Adrenal gland (tissue), 12 donors: Measurements from ENCODE around the gene GPHN. TPM values are rescaled to one million over a fixed set of nuclear protein-coding genes. Genes with fewer than 3 reads are reported as not detected.

Experiments
- DNase-seq, 7 donors: peaks; one replicate each; pipeline ENCODE4 v3.0.0-alpha.2; 2019 to 2020
- H3K27ac ChIP-seq, 5 donors: fragments of 200-600 bp; sonication (generic) in 4 of 5; 1 replicate in 3 of 5; 2 replicates in 2 of 5; pipeline versions ENCODE4 v1.5.1 to v1.8.0; 2016 to 2020; ENCODE audit warnings: mild to moderate bottlenecking in 1 of 5
- H3K27me3 ChIP-seq: fragments of 200-600 bp; 2 replicates; pipeline ENCODE4 v1.8.0; 2021
- H3K36me3 ChIP-seq, 2 donors: fragments of 200-600 bp; replicated peaks in 1 of 2; 1 replicate in 1 of 2; 2 replicates in 1 of 2; pipeline versions ENCODE4 v1.5.1 to v1.8.0; 2018 to 2022
- H3K4me1 ChIP-seq, 2 donors: fragments of 200-600 bp; replicated peaks in 1 of 2; 1 replicate in 1 of 2; 2 replicates in 1 of 2; pipeline versions ENCODE4 v1.5.1 to v1.8.0; 2018 to 2021
- H3K4me3 ChIP-seq, 4 donors: fragments of 200-600 bp; sonication (generic) in 3 of 4; one replicate each; pipeline ENCODE4 v1.5.1; 2016 to 2018
- H3K9me3 ChIP-seq, 3 donors: fragments of 200-600 bp; sonication (generic) in 1 of 3; replicated peaks in 1 of 3; 1 replicate in 2 of 3; 2 replicates in 1 of 3; pipeline versions ENCODE4 v1.5.1 to v1.8.0; 2016 to 2021
- POLR2A ChIP-seq, 2 donors: fragments of 450-650 bp; IDR thresholded peaks; one replicate each; pipeline ENCODE4 v1.6.1; 2017; ENCODE audit warnings: antibody characterized with exemption in 2 of 2, mild to moderate bottlenecking in 2 of 2, moderate library complexity in 1 of 2
- WGBS, 4 donors: extraction: QIAGEN DNeasy Blood & Tissue Kit in 2 of 4; methylation state at CpG; one replicate each; pipeline versions ENCODE4 v1.1.5 to v1.1.7; 2013 to 2017; 5-methylcytosine and 5-hydroxymethylcytosine counted together
- intact Hi-C, 2 donors: fragments of 100-400 bp; cut with DNase I; formaldehyde crosslinking; loops; one replicate each; pipeline versions ENCODE4 v1.14.1 to v1.15.0; 2022 to 2023
- polyA plus RNA-seq, 3 donors: library from polyadenylated mRNA; stranded (reverse); fragments of 200-250 nt in 2 of 3; fragments of 350-450 nt in 1 of 3; fragmentation: Illumina TruSeq in 1 of 3; extraction: RNeasy Lipid Tissue Mini Kit (QIAGEN cat#74804) in 1 of 3; gene quantifications; one replicate each; pipeline ENCODE4 v1.2.3, GENCODE V29; 2013 to 2014
- total RNA-seq, 9 donors: library from RNA; depleted of rRNA in 4 of 9; stranded (reverse); fragments of >200 nt in 4 of 9; fragments of 120-200 nt in 1 of 9; fragmentation: NEBNext Ultra II Directional in 1 of 9; extraction: Animal tissue kit (Norgen Biotek cat#: 25700) in 1 of 9; gene quantifications; one replicate each; pipeline versions ENCODE4 v1.1.0 to v1.2.4, GENCODE V29; 2013 to 2023
- TF ChIP-seq, protein P1 (sequence below), 6 experiments: fragments of 450-650 bp in 4 of 6; fragments of 200-600 bp in 2 of 6; sonication (generic) in 1 of 6; IDR thresholded peaks; 1 replicate in 5 of 6; 2 replicates in 1 of 6; pipeline versions ENCODE4 v1.5.1 to v1.8.0; 2016 to 2021; ENCODE audit warnings: antibody characterized with exemption in 6 of 6, mild to moderate bottlenecking in 2 of 6, moderate library complexity in 1 of 6
- donor health status: healthy with polysubstance abuse.
- donor health status: Bipolar disorder and iron deficiency.
- donor health status: DM: yes; HTN: yes; CAD: no.
- donor health status: DM: no; HTN: no; CAD: no.
- donor health status: DM: no; HTN: no; CAD: no.
- donor health status: DM: yes; HTN: yes; CAD: no.

Gene GPHN
- total and polyA plus RNA-seq, 12 donors, result 12.5 to 41.0 (median 24.0) TPM

DNA sequence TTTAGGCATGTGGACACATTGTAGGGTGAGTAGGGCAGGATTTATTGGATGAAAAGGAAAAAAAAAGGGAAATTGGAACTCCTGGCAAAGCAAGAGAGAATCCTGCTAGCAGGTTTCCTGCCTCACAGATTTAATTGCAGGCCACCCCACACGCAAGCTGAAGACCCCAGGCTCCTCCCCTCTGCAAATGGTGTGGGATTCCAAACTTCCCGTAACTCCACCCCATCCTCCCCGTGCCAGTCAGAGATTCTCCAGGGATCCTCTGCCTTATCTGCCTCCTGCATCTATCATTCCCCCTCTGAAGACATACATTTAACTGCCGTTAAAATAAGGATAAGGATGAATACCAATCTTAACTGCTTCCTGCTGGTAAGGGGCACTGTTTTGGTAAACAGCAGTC lies 431.5 kb downstream of the GPHN start:
- 70 to 79% (median 75%) methylated on average over 4 of the region's 4 CpGs for WGBS, 4 donors
- no peak overlapping the region for H3K27ac ChIP-seq
- no peaks in the 10 kb centered on the region for H3K36me3 ChIP-seq
- no peak overlapping the region for H3K4me3 ChIP-seq
- peaks cover 0 to 19% (median 2%) of the 10 kb centered on the region in 3 donors for H3K9me3 ChIP-seq
- no peaks in the 10 kb centered on the region for H3K4me1 ChIP-seq
- no peaks in the 10 kb centered on the region for H3K27me3 ChIP-seq
- intact Hi-C loops, result no loop called here
- no peak for DNase-seq
- TF ChIP-seq POLR2A (IDR thresholded peaks at IDR 0.05), result no peak
- TF ChIP-seq, protein P1, sequence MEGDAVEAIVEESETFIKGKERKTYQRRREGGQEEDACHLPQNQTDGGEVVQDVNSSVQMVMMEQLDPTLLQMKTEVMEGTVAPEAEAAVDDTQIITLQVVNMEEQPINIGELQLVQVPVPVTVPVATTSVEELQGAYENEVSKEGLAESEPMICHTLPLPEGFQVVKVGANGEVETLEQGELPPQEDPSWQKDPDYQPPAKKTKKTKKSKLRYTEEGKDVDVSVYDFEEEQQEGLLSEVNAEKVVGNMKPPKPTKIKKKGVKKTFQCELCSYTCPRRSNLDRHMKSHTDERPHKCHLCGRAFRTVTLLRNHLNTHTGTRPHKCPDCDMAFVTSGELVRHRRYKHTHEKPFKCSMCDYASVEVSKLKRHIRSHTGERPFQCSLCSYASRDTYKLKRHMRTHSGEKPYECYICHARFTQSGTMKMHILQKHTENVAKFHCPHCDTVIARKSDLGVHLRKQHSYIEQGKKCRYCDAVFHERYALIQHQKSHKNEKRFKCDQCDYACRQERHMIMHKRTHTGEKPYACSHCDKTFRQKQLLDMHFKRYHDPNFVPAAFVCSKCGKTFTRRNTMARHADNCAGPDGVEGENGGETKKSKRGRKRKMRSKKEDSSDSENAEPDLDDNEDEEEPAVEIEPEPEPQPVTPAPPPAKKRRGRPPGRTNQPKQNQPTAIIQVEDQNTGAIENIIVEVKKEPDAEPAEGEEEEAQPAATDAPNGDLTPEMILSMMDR (IDR thresholded peaks at IDR 0.05), result no peak

DNA sequence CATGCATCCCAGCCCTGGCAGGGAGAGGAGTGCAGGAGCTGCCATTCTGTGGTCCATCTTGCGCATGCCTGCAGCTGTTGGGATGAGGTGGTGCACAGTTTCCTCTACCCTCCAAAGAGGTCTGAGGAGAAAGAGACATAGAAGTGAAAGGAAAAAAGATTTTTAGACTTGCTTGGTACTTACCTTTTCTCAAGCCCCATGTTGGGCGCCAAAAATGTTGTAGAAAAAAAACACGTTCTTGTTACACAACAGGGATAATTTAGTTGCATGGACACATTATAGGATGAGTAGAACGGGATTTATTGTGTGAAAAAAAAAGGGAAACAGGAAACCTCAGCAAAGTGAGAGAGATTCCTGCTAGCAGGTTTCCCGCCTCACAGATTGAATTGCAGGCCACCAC lies 436.9 kb downstream of the GPHN start:
- TF ChIP-seq POLR2A (IDR thresholded peaks at IDR 0.05), result no peak
- TF ChIP-seq, protein P1 (IDR thresholded peaks at IDR 0.05), result no peak

DNA sequence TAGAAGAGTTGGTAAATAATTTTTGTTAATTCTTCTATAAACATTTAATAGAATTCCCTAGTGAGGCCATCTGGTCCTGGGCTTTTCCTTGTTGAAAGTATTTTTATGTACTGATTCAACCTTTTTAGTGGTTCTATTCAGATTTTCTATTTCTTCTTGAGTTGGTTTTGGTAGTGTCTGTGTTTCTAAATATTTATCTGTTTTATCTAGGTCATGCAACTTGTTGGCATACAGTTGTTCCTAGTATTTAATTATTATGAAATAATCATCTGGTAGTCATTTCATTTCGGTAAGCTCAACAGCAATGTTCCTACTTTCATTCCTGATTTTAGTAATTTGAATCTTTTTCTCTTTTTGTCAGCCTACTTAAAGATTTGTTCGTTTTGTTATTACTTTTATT lies 447.2 kb downstream of the GPHN start:
- intact Hi-C loops, result no loop called here
- Histone ChIP-seq H3K9me3 (peaks cover 0 to 17% (median 9%) of the 10 kb centered on the region in 3 donors), H3K36me3 (no peaks in the 10 kb centered on the region), H3K4me3 (no peak overlapping the region), H3K27ac (no peak overlapping the region), H3K27me3 (no peaks in the 10 kb centered on the region), H3K4me1 (no peaks in the 10 kb centered on the region)
- TF ChIP-seq, protein P1 (IDR thresholded peaks at IDR 0.05), result no peak
- TF ChIP-seq POLR2A (IDR thresholded peaks at IDR 0.05), result no peak
- DNase-seq, result no peak
- WGBS, 4 donors, result 71 to 89% (median 83%) methylated on average over 2 of the region's 2 CpGs

More for the DNA sequence above, 436.9 kb downstream of the GPHN start:
- peaks cover 2 to 36% (median 16%) of the 10 kb centered on the region in 3 donors for H3K9me3 ChIP-seq
- 92 to 96% (median 94%) methylated on average over 5 of the region's 5 CpGs for WGBS, 4 donors
- no peak overlapping the region for H3K27ac ChIP-seq
- H3K4me3 ChIP-seq, result no peak overlapping the region
- H3K36me3 ChIP-seq, result no peaks in the 10 kb centered on the region
- peak in 1 of 7 donors; percentile 28 for DNase-seq
- no peaks in the 10 kb centered on the region for H3K4me1 ChIP-seq
- no peaks in the 10 kb centered on the region for H3K27me3 ChIP-seq
- intact Hi-C loops, result no loop called here

DNA sequence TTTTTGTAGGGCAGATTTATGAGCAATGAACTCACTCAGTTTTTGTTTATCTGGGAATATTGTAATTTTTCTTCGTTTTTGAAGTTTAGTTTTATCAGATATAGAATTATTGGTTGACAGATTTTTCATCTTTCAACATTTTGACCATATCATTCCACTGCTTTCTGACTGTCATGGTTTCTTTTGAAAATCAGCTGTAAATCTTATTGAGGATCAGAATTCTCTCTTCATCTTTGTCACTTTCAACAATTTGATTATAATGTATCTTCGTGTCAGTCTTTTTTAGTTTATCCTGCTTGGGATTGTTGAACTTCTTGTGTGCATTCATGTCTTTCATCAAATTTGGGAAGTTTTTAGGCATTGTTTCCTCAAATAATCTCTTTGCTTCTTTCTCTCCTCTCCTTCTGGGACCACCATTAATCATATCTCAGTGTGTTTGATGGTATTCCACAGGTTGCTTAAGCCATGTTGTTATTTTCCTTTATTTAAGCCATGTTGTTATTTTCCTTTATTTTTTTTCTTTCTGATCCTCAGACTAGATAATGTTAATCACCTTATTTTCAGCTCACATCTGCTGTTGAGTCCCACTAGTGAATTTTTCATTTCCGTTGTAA lies 451.6 kb downstream of the GPHN start:
- H3K27me3 ChIP-seq, result no peaks in the 10 kb centered on the region
- H3K4me1 ChIP-seq, result no peaks in the 10 kb centered on the region
- intact Hi-C loops, result no loop called here
- no peak for TF ChIP-seq POLR2A (IDR thresholded peaks at IDR 0.05)
- TF ChIP-seq, protein P1 (IDR thresholded peaks at IDR 0.05), result no peak
- H3K36me3 ChIP-seq, result no peaks in the 10 kb centered on the region
- no peak overlapping the region for H3K4me3 ChIP-seq
- WGBS, 4 donors, result 77 to 96% (median 92%) methylated on average over 3 of the region's 3 CpGs
- no peak overlapping the region for H3K27ac ChIP-seq
- no peak for DNase-seq
- H3K9me3 ChIP-seq, result peaks cover 0 to 18% (median 11%) of the 10 kb centered on the region in 3 donors
